Measurements from ENCODE around the gene JAKMIP1.

Gene JAKMIP1

GRCh38 chr4:6180841-6181631, 19.3 kb downstream of the JAKMIP1 start:
- H3K4me3 ChIP-seq (ENCODE audit: low read depth, low read length): no peak overlapping the region
- TF ChIP-seq CTCF (conservative IDR thresholded peaks at IDR 0.05; ENCODE audit: low read depth, low read length): no peak
- DNase-seq (ENCODE audit: low read depth): no peak

GRCh38 chr4:6179362-6179761, 21.0 kb downstream of the JAKMIP1 start:
- no peak for DNase-seq (ENCODE audit: low read depth)
- TF ChIP-seq CTCF (conservative IDR thresholded peaks at IDR 0.05; ENCODE audit: low read depth, low read length): no peak
- no peak overlapping the region for H3K4me3 ChIP-seq (ENCODE audit: low read depth, low read length)

DNA sequence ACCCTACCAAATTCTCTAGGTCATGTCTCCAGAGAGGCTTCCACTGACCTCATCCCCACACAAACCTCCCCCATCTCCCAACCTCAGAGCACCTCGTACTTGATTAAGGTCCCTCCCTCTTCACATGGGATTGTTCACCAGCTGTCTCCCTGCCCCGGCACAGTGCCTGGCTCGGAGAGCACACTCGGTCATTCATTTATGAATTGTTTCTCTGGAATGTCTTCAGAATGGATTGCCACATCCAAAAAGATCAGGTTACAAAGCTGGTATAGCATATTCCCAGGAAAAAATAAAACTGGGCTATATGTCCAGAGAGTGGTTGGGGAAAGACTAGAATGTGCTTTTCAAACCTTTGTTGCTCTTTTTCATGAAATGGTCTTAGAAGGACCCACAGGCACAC, 21.6 kb downstream of the JAKMIP1 start:
- peak; percentile 3 for DNase-seq (ENCODE audit: low read depth)
- no peak for TF ChIP-seq CTCF (conservative IDR thresholded peaks at IDR 0.05; ENCODE audit: low read depth, low read length)
- no peak overlapping the region for H3K4me3 ChIP-seq (ENCODE audit: low read depth, low read length)

GRCh38 chr4:6177587-6178197, 22.7 kb downstream of the JAKMIP1 start:
- no peak overlapping the region for H3K4me3 ChIP-seq (ENCODE audit: low read depth, low read length)
- TF ChIP-seq CTCF (conservative IDR thresholded peaks at IDR 0.05; ENCODE audit: low read depth, low read length): no peak
- DNase-seq (ENCODE audit: low read depth): no peak

- no peak for DNase-seq (ENCODE audit: low read depth)
- TF ChIP-seq CTCF (conservative IDR thresholded peaks at IDR 0.05; ENCODE audit: low read depth, low read length): no peak
- H3K4me3 ChIP-seq (ENCODE audit: low read depth, low read length): no peak overlapping the region
Observed at GRCh38 chr4:6175426-6175825, 24.9 kb downstream of the JAKMIP1 start.

- no peak overlapping the region for H3K4me3 ChIP-seq (ENCODE audit: low read depth, low read length)
- no peak for DNase-seq (ENCODE audit: low read depth)
- TF ChIP-seq CTCF (conservative IDR thresholded peaks at IDR 0.05; ENCODE audit: low read depth, low read length): no peak
Observed at GRCh38 chr4:6172927-6173200, 27.5 kb downstream of the JAKMIP1 start.

Measured in choroid plexus epithelial cell (primary cell).